WTC11 (cell line): ENCODE data around the gene SEMA6D.

Experiments
- ATF2 ChIP-seq: sonication (generic); formaldehyde crosslinking; IDR thresholded peaks from 2 replicates; pipeline ENCODE4 v1.8.1; 2022; ENCODE audit warnings: low read depth, missing genetic modification reagents, borderline replicate concordance
- CDX4 ChIP-seq: fragments of 250-450 bp; sonication (Bioruptor Pico); IDR thresholded peaks from 2 replicates; pipeline ENCODE4 v1.9.0; 2021; ENCODE audit warnings: moderate library complexity, mild to moderate bottlenecking, inconsistent platforms, borderline replicate concordance
- CTCF ChIP-seq: fragments of 200-600 bp; IDR thresholded peaks from 2 replicates; pipeline ENCODE4 v1.8.0; 2022; ENCODE audit warnings: antibody characterized with exemption
- NFYB ChIP-seq: sonication (generic); formaldehyde crosslinking; conservative IDR thresholded peaks from 2 replicates; pipeline ENCODE4 v1.8.0; 2022; ENCODE audit warnings: low read depth, missing genetic modification reagents
- NR1H2 ChIP-seq: sonication (generic); formaldehyde crosslinking; IDR thresholded peaks from 2 replicates; pipeline ENCODE4 v1.9.0; 2021; ENCODE audit warnings: mild to moderate bottlenecking, moderate library complexity, missing genetic modification reagents
- SP1 ChIP-seq: sonication (generic); formaldehyde crosslinking; conservative IDR thresholded peaks from 2 replicates; pipeline ENCODE4 v1.8.1; 2022; ENCODE audit warnings: missing genetic modification reagents

GRCh38 chr15:47769166-47769565, 51.9 kb downstream of the SEMA6D start:
- TF ChIP-seq SP1 (CRISPR knock-in tag) (no peak), CTCF (no peak), NFYB (no peak), NR1H2 (CRISPR knock-in tag) (no peak), ATF2 (no peak), CDX4 (no peak)
